ENCODE data around the gene SSBP4. TPM values are rescaled to one million over a fixed set of nuclear protein-coding genes. Genes with fewer than 3 reads are reported as not detected.

SSBP4 gene
- total RNA-seq, 1 experiment from 2014 or later = 97.5 TPM

- H3K9me2 ChIP-seq (replicated peaks; ENCODE audit: low read length) = no peaks in the 10 kb centered on the region
- peak overlapping the region; percentile 61; the same call in 1 of the 2 replicates for H3K4me3 ChIP-seq (ENCODE audit: low read length)
- peaks cover 6% of the 10 kb centered on the region for H3K4me1 ChIP-seq (ENCODE audit: insufficient read depth, low read length)
- H3K4me2 ChIP-seq (ENCODE audit: low read length) = peak overlapping the region; percentile 81
- ATAC-seq (no peak), DNase-seq (no peak)
- no peaks in the 10 kb centered on the region for H3F3A ChIP-seq (ENCODE audit: low read length, unreplicated experiment)
- H2AFZ ChIP-seq (ENCODE audit: low read length) = peak overlapping the region; percentile 74; the same call in 1 of the 2 replicates
- H3K36me3 ChIP-seq (ENCODE audit: low read depth, low read length) = no peaks in the 10 kb centered on the region
- no peaks in the 10 kb centered on the region for H3K27me3 ChIP-seq (ENCODE audit: low read length)
- no TSS peak for BruUV-seq (replicated peaks)
- H3K79me2 ChIP-seq (ENCODE audit: low read length) = no peaks in the 10 kb centered on the region; the same call in 1 of the 2 replicates
- no peaks in the 10 kb centered on the region for H3K9me3 ChIP-seq (ENCODE audit: low read length)
- POLR2A ChIA-PET (ENCODE audit: unreplicated experiment) = interaction anchor here (0.6 kb wide), 1 partner anchor 9 kb away, joined by 4 read pairs; no protein-coding TSS in a partner anchor
- no peak for TF ChIP-seq CTCF (conservative IDR thresholded peaks at IDR 0.05; ENCODE audit: low read depth, low read length)
- no peak for TF ChIP-seq EZH2phosphoT487 (IDR thresholded peaks at IDR 0.05; ENCODE audit: borderline replicate concordance, low read length)
- TF ChIP-seq EZH2 (IDR thresholded peaks at IDR 0.05; ENCODE audit: low read length, unreplicated experiment) = no peak
- intact Hi-C loops (cut with micrococcal nuclease) = loop anchor here (1.0 kb wide), 1 partner anchor 21 kb away; no protein-coding TSS in a partner anchor
- CTCF ChIA-PET = interaction anchor here (0.6 kb wide), 1 partner anchor 43 kb away, joined by 4 read pairs; no protein-coding TSS in a partner anchor
- H3K9ac ChIP-seq (ENCODE audit: low read length) = no peak overlapping the region
- H4K20me1 ChIP-seq (ENCODE audit: low read length) = no peaks in the 10 kb centered on the region
- H3K27ac ChIP-seq (ENCODE audit: low read length) = no peak overlapping the region
Observed at GRCh38 chr19:18388960-18389725, 30.1 kb upstream of the SSBP4 start.

- no peaks in the 10 kb centered on the region for H3K36me3 ChIP-seq (ENCODE audit: low read depth, low read length)
- ATAC-seq (no peak; the same call in 1 of the 2 replicates), DNase-seq (no peak)
- H3K4me2 ChIP-seq (ENCODE audit: low read length) = no peak overlapping the region
- H3K9me2 ChIP-seq (replicated peaks; ENCODE audit: low read length) = no peaks in the 10 kb centered on the region
- H3F3A ChIP-seq (ENCODE audit: low read length, unreplicated experiment) = no peaks in the 10 kb centered on the region
- intact Hi-C loops (cut with micrococcal nuclease) = loop anchor here (1.0 kb wide), 1 partner anchor 40 kb away; no protein-coding TSS in a partner anchor
- H3K9me3 ChIP-seq (ENCODE audit: low read length) = no peaks in the 10 kb centered on the region
- no peak overlapping the region for H2AFZ ChIP-seq (ENCODE audit: low read length)
- ChIA-PET POLR2A (ENCODE audit: unreplicated experiment) (no interaction called here), CTCF (no interaction called here)
- H3K27me3 ChIP-seq (ENCODE audit: low read length) = no peaks in the 10 kb centered on the region
- TF ChIP-seq CTCF (conservative IDR thresholded peaks at IDR 0.05; ENCODE audit: low read depth, low read length) = no peak
- no peak for TF ChIP-seq EZH2phosphoT487 (IDR thresholded peaks at IDR 0.05; ENCODE audit: borderline replicate concordance, low read length)
- BruUV-seq (replicated peaks) = no TSS peak
- no peak overlapping the region for H3K27ac ChIP-seq (ENCODE audit: low read length)
- no peaks in the 10 kb centered on the region for H4K20me1 ChIP-seq (ENCODE audit: low read length)
- H3K4me1 ChIP-seq (ENCODE audit: insufficient read depth, low read length) = peaks cover 6% of the 10 kb centered on the region
- no peak overlapping the region for H3K4me3 ChIP-seq (ENCODE audit: low read length)
- H3K79me2 ChIP-seq (ENCODE audit: low read length) = no peaks in the 10 kb centered on the region; the same call in 1 of the 2 replicates
- H3K9ac ChIP-seq (ENCODE audit: low read length) = no peak overlapping the region
Observed at GRCh38 chr19:18389726-18390064, 29.5 kb upstream of the SSBP4 start.

Data from PC-3 (cell line).